Subcutaneous abdominal adipose tissue (tissue), 5 donors: ENCODE data around the gene UPK1A.
"Not testable (repeated sequence)": the region's sequence is repeated elsewhere in the genome, so short reads cannot be mapped to it uniquely, and the experiment has no call there.

ENCODE experiments used
- H3K27ac ChIP-seq: one replicate; pipeline ENCODE4 v1.7.0; 2013; ENCODE audit warnings: low read depth, mild to moderate bottlenecking, inconsistent platforms, low read length, moderate library complexity
- H3K27me3 ChIP-seq, 5 donors: one replicate each; pipeline ENCODE4 v1.7.0; 2013; ENCODE audit warnings: low read length in 5 of 5, inconsistent platforms in 1 of 5; ENCODE audit not compliant: control insufficient read depth in 5 of 5, insufficient read depth in 4 of 5
- H3K36me3 ChIP-seq, 5 donors: one replicate each; pipeline ENCODE4 v1.7.0; 2013; ENCODE audit warnings: low read length in 5 of 5; ENCODE audit not compliant: control insufficient read depth in 5 of 5, insufficient read depth in 5 of 5
- H3K4me1 ChIP-seq, 5 donors: one replicate each; pipeline ENCODE4 v1.7.0; 2013; ENCODE audit warnings: low read length in 5 of 5, mild to moderate bottlenecking in 3 of 5, moderate library complexity in 1 of 5; ENCODE audit not compliant: control insufficient read depth in 5 of 5, insufficient read depth in 5 of 5
- H3K4me3 ChIP-seq, 5 donors: one replicate each; pipeline ENCODE4 v1.7.0; 2013; ENCODE audit warnings: low read length in 5 of 5, low read depth in 1 of 5
- H3K9ac ChIP-seq, 5 donors: one replicate each; pipeline ENCODE4 v1.7.0; 2013; ENCODE audit warnings: low read length in 5 of 5, mild to moderate bottlenecking in 4 of 5, moderate library complexity in 3 of 5
- H3K9me3 ChIP-seq, 5 donors: one replicate each; pipeline ENCODE4 v1.7.0; 2013; ENCODE audit warnings: low read length in 5 of 5; ENCODE audit not compliant: control insufficient read depth in 5 of 5
- donor health status: healthy.
- donor health status: healthy.
- donor health status: healthy.
- donor health status: healthy.
- donor health status: healthy.

The UPK1A gene

DNA sequence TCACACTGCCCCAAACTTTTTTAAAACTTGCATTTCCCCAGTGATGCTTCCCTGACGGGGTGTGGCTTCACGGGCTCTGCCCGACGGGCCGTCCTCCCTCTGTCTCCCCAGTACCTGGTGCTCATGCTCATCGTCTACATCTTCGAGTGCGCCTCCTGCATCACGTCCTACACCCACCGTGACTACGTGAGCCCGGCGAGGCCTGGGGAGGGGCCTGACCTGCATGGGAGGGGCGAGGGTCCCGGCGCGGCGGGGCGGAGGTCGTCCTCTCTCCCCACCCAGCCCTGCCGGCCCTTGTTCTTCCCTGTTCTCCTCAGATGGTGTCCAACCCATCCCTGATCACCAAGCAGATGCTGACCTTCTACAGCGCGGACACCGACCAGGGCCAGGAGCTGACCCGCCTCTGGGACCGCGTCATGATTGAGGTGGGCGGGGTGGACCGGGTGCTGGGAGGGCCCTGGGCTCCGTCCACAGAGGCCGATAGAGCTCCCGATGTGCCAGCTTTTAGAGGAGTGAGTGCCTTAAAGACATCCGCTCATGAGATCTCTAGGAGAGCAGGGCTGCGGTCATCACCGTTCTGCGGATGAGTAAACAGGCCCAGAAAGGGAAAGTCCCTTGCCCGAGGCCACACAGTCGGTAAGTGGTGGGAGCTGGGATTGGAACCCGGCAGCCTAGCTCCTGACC, 6.9 kb downstream of the UPK1A start:
- Histone ChIP-seq H3K4me1 (peaks cover 0 to 9% (median 8%) of the 10 kb centered on the region in 5 donors), H3K9me3 (no peaks in the 10 kb centered on the region), H3K9ac (peak overlapping the region in 1 of 5 donors; percentile 43), H3K27me3 (peaks cover 0 to 24% (median 10%) of the 10 kb centered on the region in 5 donors), H3K27ac (no peak overlapping the region), H3K4me3 (peak overlapping the region; percentile 47 to 56 (median 52)), H3K36me3 (no peaks in the 10 kb centered on the region)

DNA sequence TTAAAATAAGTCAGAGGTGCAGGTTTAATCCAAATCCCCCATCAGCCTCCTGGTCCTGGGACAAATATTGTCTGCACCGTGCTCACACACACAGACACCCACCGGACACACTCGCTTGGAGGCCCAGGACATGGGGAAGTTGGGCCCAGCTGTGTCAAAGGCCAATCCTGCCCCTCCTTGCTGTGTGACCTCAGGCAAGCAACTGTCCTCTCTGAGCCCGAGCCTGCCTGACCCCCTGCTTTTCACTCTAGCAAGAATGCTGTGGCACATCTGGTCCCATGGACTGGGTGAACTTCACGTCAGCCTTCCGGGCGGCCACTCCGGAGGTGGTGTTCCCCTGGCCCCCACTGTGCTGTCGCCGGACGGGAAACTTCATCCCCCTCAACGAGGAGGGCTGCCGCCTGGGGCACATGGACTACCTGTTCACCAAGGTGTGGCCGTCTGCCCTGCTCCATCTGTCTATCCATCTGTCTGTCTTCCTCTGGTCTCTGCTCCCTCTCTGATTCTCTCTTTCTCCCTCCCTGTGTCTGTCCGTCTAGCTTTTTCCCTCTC, 9.3 kb downstream of the UPK1A start:
- H3K27me3 ChIP-seq = peaks cover 0 to 21% (median 10%) of the 10 kb centered on the region in 5 donors
- peaks cover 0 to 9% (median 8%) of the 10 kb centered on the region in 5 donors for H3K4me1 ChIP-seq
- no peak overlapping the region for H3K9ac ChIP-seq
- H3K4me3 ChIP-seq = no peak overlapping the region
- no peaks in the 10 kb centered on the region for H3K36me3 ChIP-seq
- no peaks in the 10 kb centered on the region for H3K9me3 ChIP-seq
- H3K27ac ChIP-seq = no peak overlapping the region

DNA sequence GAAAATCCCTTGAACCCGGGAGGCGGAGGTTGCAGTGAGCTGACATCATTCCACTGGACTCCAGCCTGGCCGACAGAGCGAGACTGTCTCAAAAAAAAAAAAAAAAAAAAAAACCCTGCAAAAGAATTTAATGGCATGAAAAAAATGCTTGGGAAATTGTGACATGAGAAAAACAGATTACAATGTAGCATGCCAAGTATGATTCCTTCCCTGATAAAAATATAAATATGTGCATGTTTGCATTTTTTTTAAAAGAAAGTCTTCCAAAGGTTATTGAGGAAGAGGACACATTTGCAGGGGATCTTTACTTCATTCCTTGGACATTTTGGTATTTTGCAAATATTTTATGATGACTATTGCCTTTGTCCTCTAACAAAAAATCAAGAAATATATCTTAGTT, 23.5 kb downstream of the UPK1A start:
- Histone ChIP-seq H3K4me1 (peaks cover 0 to 14% (median 9%) of the 10 kb centered on the region in 5 donors), H3K9me3 (no peaks in the 10 kb centered on the region), H3K4me3 (peak overlapping the region in 4 of 5 donors; percentile 22 to 53 (median 39)), H3K27ac (peak overlapping the region; percentile 37), H3K36me3 (no peaks in the 10 kb centered on the region), H3K9ac (no peak overlapping the region), H3K27me3 (no peaks in the 10 kb centered on the region)

DNA sequence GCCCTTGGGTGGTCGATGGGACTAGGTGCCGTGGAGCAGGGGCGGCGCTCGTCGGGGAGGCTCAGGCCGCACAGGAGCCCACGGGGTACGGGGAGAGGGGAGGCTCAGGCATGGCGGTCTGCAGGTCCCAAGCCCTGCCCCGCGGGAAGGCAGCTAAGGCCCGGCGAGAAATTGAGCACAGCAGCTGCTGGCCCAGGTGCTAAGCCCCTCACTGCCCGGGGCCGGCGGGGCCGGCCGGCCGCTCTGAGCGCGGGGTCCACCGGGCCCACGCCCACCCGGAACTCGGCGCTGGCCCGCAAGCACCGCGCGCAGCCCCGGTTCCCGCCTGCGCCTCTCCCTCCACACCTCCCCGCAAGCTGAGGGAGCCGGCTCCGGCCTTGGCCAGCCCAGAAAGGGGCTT, 24.8 kb downstream of the UPK1A start:
- H3K4me3 ChIP-seq, H3K36me3 ChIP-seq, H3K27ac ChIP-seq, H3K27me3 ChIP-seq, H3K9me3 ChIP-seq, H3K9ac ChIP-seq: not testable (repeated sequence)
- peaks cover 0 to 14% (median 9%) of the 10 kb centered on the region in 5 donors for H3K4me1 ChIP-seq

DNA sequence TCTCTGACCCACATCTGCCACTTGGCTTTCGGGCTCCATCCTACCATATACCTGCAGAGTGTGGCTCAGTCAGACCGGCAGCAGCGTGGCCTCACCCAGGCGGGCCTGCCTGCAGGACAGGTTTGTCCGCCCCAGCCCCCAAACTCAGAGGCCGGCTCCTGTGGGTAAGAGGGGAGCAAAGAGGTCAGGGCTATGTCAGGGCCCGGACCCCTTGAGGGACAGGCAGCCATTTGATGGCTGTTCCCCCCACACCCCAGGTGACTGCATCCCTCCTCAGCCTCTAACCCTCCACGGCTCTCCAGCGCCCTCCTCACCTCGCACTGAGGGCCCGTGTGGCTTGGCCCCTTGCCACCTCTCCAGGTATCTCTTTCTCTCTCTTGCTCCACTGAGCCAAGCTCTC, 25.7 kb downstream of the UPK1A start:
- H3K27ac ChIP-seq = no peak overlapping the region
- peak overlapping the region in 1 of 5 donors; percentile 0 for H3K9ac ChIP-seq
- no peaks in the 10 kb centered on the region for H3K27me3 ChIP-seq
- peaks cover 0 to 4% (median 0%) of the 10 kb centered on the region in 5 donors for H3K9me3 ChIP-seq
- no peaks in the 10 kb centered on the region for H3K36me3 ChIP-seq
- H3K4me3 ChIP-seq = no peak overlapping the region
- peaks cover 0 to 14% (median 9%) of the 10 kb centered on the region in 5 donors for H3K4me1 ChIP-seq

DNA sequence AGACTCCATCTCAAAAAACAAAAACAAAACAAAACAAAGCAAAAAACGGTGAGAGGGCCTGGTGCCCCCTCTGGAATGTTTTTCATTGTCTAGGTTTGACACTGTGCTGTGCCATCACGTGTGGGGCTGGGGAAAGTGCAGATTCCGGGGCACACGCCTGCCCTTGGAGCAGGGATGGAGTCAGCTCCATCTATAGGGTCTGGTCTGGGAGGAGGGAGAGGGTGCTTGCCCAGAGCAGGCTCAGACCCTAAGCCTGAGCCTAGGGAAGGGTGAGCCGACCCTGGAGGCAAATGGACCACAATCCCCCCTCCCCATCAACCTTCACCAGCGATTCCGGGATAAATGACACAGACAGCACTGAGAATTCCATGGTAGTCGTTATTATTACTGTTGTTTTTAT, 27.1 kb downstream of the UPK1A start:
- Histone ChIP-seq H3K9me3 (peaks cover 0 to 4% (median 0%) of the 10 kb centered on the region in 5 donors), H3K36me3 (no peaks in the 10 kb centered on the region), H3K4me1 (peaks cover 0 to 14% (median 9%) of the 10 kb centered on the region in 5 donors), H3K27ac (no peak overlapping the region), H3K4me3 (no peak overlapping the region), H3K27me3 (no peaks in the 10 kb centered on the region), H3K9ac (no peak overlapping the region)

DNA sequence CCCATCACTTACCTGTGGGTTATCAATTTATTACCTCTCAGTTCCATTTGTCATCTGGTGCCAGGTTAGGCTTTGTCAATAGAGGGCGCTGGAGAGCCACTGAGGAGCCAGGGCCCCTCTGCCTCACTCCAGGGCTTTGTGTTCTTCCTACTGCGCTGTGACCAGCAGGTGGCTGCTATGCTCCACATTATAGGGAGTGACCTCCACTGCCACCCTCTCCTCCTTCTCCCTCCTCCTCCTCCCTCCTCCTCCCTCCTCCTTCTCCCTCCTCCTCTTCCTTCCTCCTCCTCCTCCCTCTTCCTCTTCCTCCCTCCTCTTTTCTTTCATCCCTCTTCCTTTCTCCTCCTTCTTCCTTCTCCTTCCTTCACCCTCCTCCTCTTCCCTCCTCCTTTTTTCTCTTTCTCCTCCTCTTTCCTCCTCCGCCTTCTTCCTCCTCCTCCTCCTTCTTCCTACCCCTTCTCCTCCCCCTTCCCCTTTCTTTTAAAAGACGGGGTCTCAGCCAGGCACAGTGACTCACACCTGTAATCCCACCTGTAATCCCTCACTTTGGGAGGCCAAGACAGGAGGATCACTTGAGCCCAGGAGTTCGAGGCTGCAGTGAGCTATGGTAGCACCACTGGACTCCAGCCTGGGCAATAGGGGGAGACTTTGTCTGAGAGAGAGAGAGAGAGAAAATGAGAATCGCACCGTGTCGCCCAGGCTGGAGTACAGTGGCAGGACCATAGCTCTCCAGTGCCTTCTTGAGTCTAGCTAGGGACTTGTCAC, 27.7 kb downstream of the UPK1A start:
- H3K4me3 ChIP-seq = no peak overlapping the region
- H3K9ac ChIP-seq = no peak overlapping the region
- no peaks in the 10 kb centered on the region for H3K27me3 ChIP-seq
- no peaks in the 10 kb centered on the region for H3K36me3 ChIP-seq
- no peak overlapping the region for H3K27ac ChIP-seq
- H3K4me1 ChIP-seq = peaks cover 0 to 14% (median 9%) of the 10 kb centered on the region in 5 donors
- peaks cover 0 to 4% (median 0%) of the 10 kb centered on the region in 5 donors for H3K9me3 ChIP-seq

DNA sequence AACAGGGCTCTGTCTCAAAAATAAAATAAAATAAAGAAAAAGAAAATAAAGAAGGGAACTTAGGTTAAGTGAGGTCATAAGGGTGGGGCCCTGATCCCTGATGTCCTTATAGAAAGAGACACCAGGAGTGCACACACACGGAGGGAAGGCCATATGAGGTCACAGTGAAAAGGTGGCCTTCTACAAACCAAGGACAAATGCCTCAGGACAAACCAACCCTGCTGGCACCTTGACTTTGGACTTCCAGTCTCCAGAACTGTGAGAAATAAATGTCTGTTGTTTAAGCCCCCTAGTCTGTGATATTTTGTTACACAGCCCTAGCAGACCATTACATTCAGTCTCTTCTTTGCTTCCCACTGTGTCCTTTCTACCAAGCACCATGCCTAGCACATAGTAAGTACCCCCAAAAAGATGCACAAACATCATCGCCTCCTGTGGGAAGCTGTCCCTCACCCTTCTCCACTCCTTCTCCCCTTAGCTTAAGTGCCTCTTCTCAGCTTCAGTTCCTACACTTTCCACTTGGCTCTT, 29.6 kb downstream of the UPK1A start:
- Histone ChIP-seq H3K9ac (no peak overlapping the region), H3K36me3 (no peaks in the 10 kb centered on the region), H3K27me3 (no peaks in the 10 kb centered on the region), H3K4me1 (peaks cover 0 to 3% (median 0%) of the 10 kb centered on the region in 5 donors), H3K4me3 (no peak overlapping the region), H3K27ac (no peak overlapping the region), H3K9me3 (peaks cover 0 to 4% (median 0%) of the 10 kb centered on the region in 5 donors)

DNA sequence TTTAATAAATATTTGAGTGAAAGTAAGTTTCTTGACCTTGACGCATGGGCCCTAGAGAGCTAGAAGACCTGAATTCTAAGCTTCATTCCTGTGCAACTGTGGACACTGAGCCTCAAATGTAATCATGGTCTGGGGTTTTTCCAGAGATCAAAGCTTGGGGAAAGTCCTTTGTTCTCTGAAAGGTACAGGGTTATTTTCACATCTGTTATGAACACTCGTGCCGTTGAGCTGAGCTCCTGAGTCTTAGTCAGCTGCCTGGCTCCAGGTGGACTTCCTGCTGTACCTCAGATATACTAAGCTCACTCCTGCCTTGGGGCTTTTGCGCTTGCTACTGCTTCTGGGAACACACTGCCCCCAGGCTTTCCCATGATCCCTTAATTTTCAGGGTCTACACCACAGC, 30.5 kb downstream of the UPK1A start:
- Histone ChIP-seq H3K27ac (no peak overlapping the region), H3K9me3 (peaks cover 0 to 4% (median 0%) of the 10 kb centered on the region in 5 donors), H3K9ac (no peak overlapping the region), H3K4me3 (no peak overlapping the region), H3K4me1 (peaks cover 0 to 4% (median under 1%) of the 10 kb centered on the region in 5 donors), H3K27me3 (no peaks in the 10 kb centered on the region), H3K36me3 (no peaks in the 10 kb centered on the region)
